GM21360 (cell line): ENCODE data around the gene KRABD2.
"Not testable (repeated sequence)": the region's sequence is repeated elsewhere in the genome, so short reads cannot be mapped to it uniquely, and the experiment has no call there.

Experiments
- ATAC-seq: cut with Tn5 transposase; IDR thresholded peaks from one replicate; pipeline ENCODE4 v1.9.1; 2021; ENCODE audit warnings: mild to moderate bottlenecking, moderate library complexity; ENCODE audit not compliant: unreplicated experiment

The KRABD2 gene

DNA sequence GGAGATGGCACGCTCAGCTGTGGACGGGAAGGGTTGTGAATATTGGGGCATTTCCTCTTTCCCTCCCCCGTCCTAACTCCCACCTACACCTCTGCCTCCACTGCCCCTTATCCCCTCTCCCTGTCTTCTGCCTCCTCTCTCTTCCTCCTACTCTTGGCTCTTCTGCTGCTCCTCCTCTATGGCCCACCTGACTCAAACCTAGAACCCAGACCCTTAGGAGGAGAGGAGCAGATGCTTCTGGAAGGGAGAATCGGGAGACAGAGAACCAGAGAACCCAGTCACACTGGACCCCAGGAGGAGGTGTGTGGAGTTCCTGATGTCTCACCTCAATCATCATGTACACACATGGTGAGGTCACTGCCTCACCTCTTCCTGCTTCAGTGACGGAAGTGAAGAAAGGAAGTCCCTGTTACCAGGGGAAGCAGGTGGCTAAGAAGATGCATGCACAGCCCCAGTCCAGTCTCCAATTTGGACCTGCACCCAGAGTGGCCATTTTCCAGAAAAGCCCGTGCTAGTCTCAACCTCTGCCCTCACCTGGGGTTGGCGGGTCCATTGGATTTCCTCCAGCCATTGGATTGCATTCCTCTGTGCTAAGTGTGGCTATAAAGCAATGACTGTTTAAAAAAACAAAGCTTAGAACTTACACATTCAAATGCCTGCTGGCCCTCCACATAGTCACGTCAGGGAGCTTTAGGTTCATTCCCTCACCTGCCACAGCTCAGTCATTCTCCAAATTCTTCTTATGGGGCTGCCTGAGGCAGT, 17.1 kb upstream of the KRABD2 start:
- ATAC-seq, result no peak

DNA sequence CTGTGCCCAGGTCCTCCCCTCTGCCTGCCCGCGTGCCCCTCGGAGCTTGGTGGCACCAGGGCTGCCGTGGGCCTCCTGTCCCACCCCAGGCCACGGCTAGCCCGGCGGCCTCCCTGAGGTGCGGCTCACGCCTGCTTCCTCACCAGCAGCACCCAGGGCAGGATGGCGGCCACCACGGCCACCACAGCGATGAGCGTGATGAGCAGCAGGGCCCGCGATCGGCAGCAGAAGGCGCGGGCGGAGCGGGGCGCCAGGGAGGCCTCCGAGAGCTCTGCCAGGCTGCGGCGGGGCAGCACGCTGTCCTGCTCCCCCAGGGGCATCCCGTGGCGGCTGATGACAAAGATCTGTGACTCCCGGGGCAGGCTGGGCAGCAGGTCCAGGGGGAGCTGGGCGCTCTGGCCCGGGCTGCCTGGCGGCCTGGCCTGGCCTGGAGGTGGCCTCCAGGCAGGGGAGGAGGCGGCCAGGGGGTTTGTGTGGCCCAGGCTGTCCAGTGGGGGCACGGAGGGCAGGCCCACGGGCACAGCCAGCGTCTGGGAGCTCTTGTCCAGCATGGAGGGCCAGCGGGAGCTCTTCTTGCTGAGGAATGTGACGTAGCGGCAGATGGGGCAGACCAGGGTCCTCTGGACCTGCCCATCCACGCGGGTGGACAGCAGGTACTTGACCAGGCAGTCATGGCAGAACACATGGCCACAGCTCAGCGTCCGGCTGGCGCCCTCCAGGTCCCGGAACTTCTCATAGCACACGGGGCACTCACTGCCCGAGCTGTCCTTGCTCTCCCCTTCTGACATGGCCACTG, 16.4 kb upstream of the KRABD2 start:
- ATAC-seq, result no peak

DNA sequence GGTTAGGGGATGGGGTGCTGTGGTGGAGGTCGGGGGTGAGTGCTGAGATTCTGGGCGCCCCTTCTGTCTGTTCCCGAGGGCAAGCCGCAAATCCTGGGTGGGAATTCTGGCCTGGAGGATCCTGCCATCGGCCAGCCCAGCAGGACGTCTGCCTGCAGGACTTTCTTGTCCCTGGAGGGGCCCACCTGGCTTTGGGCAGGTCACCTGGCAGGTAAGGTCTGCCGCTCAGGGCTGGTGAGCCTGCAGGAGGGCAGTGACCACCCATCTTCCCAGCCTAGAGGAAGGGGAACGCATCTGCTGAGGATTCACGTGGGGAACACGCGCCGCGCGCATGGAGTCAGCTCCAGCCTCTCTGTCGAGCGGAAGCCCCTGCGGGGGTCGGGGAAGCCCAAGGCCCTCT, 15.8 kb upstream of the KRABD2 start:
- no peak for ATAC-seq

DNA sequence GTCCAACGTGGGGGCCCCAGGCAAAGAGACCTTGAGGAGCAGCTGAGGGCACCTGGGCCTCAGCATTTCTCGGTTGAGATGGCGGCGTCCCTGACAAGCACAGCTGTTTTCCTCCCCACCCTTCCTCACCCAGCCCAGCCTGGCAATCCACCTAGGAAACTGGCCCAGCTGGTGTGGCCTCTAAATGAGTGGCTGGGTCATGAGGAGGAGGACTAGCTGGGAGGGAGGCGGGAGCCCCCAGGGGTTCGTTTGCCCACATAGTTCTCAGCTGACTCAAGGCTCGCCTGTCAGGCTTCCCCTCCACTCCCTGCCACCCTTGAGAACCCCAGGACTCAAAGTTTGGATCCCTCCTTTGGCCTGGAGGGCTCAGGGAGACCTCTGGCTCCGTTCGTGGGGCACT, 15.2 kb upstream of the KRABD2 start:
- no peak for ATAC-seq

- ATAC-seq, result no peak
These were observed 11.6 kb upstream of the KRABD2 start for GRCh38 chr17:8387914-8388651.

- no peak for ATAC-seq
These were observed 10.3 kb upstream of the KRABD2 start for GRCh38 chr17:8386841-8387240.

DNA sequence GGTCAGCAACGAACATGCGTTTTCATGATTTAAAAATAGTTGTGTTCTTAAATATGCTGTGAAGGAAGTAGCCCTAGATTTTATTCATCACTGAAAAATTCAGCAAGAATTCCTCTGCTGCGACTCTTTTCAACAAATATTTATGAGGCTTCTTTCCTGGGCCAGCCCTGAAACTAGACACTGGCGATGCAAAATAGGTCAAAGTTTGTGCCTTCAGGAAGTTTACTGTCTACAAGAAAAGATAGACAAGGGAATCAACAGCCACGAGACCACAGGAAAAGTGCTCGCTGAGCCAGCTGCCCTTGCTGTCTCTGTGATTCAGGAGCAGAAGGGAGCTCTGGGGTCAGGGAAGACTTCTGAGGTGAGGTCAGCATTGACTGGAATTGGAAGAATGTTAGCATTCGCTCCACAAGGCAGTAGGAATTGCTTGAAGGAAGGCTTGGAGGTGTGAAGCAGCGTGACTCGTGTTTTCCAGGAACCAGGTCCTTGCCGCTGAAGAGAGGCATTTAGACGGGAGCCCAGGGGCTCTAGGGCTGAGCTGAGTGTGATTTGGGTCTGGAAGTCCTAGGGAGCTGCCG, 8.4 kb upstream of the KRABD2 start:
- no peak for ATAC-seq

DNA sequence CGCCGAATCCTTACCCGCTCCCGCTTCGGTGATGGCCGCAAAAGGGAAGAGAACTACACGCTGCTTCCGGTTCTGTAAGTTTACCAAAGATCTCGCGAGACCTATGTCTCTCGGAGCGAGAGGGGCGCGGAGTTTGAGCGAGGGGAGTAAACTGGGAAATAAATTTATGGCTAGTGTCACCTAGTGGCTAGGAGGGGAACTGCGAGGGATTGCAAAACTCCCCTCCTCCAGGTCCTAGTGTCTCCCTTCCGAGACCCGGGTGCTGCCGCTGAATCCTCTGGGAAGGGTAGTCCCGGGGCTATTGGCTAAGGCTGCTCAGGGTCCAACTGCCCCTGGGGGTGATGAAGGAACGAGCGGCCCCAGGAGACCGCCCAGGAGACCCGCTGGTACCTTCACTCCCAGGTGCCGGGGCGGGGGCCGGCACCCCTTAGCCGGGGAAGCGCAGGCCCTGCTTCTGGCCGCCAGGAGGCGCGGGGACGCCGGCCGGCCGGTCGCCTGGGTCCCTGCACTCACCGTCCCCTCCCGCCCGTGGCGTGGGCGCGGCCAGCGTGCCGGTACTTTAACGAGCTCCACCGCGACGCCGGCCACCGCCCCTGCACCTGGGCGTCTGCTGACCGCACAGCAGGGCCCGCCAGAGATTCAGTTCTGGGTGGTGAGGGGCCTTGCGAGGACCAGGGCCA, 6.8 kb upstream of the KRABD2 start, which contains the start of gene RPL26:
Gene RPL26, minus strand, starts transcription at position 51 of the 680 bp plus-strand sequence. CDS start 883 bp downstream, outside the sequence.
- ATAC-seq, result peak; percentile 89

GRCh38 chr17:8382880-8383142, 6.3 kb upstream of the KRABD2 start:
- ATAC-seq, result no peak

DNA sequence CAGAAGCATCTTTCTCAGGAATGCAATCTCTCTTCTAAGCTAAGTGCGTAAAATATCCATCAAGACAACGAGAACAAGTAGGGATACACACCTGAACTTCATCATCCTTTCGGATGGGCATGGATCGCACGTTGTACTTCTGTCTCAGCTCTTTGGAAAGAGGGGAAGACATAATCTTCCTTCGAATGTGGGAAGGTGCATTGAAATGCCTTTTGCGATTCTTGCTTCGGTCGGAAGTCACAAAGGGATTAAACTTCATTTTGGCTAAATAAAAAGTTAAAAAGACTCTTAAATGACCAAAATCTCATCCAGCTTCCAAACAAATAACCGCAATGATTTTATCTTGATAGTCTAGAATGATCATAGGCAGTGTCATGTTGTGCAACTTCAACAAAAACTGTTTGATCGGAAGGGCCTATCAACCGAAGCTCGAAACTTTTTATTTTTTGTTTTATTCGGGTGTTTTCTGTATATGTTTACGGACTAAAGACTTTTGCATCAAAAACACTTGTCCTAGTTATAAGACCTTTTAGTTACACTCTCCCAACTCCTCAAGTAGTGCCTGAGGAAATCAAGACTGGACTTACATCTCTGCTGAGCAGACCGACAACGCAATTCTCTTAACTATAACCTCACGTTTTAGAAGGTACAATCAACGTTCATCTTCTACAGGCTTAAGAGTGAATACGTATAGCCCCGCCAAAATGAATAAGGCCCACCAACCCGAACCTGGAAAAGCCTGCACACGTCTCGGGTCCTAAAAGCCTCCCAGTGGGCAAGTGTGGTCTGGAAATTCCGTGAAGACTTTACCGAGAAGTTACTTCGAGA, 5.8 kb upstream of the KRABD2 start:
- no peak for ATAC-seq

DNA sequence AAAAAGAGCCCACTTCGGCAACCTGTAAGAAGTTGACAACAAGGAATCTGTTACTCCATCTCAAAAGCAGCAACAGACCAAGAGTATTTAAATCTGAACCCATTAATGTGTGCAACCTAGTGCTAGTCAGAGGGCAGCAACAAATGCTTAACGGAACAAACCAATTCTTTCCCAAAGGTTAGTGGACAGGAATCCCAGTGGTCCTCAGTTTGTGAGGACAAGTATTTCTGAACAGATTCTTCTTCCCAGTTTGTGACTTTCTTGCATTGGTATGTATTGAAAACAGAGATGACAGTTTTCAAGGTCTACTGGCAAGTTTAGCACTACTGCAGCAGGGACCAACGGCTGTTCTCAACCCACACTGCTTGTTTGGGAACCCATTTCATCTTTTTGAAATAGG, 3.5 kb upstream of the KRABD2 start:
- ATAC-seq, result no peak

GRCh38 chr17:8378117-8378516, 1.6 kb upstream of the KRABD2 start:
- ATAC-seq, result not testable (repeated sequence)

- no peak for ATAC-seq
These were observed 918 bp upstream of the KRABD2 start for GRCh38 chr17:8377422-8377821.

- ATAC-seq, result no peak
These were observed 705 bp downstream of the KRABD2 start for GRCh38 chr17:8375738-8376259.

DNA sequence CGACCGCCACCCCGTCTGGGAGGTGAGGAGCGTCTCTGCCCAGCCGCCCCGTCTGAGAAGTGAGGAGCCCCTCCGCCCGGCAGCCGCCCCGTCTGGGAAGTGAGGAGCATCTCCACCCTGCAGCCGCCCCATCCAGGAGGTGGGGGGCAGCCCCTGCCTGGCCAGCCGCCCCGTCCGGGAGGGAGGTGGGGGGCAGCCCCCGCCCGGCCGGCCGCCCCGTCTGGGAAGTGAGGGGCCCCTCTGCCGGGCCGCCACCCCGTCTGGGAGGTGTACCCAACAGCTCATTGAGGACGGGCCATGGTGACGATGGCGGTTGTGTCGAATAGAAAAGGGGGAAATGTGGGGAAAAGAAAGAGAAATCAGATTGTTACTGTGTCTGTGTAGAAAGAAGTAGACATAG, 2.6 kb downstream of the KRABD2 start:
- ATAC-seq, result not testable (repeated sequence)

GRCh38 chr17:8372422-8372821, 4.1 kb downstream of the KRABD2 start:
- no peak for ATAC-seq

- no peak for ATAC-seq
These were observed 4.7 kb downstream of the KRABD2 start for GRCh38 chr17:8371786-8372185.

DNA sequence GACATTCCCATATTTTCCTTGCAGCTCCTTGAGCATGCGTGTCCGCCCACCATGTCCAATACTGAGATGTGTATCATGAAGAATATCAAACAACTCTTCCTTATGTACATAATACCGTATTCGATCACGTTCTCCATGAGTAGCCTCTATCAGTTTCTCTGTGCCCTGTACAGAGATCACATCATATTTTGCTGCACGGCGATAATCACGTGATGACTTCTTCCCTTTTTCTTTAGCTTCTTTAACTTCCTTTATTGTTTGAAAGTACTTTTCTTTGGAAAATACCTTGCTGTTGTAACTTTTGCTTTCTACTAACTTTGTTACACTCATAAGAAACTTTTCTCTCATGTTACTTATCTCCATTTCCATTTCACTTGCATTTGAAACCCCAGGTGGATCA, 6.6 kb downstream of the KRABD2 start:
- no peak for ATAC-seq

GRCh38 chr17:8368193-8368592, 8.3 kb downstream of the KRABD2 start:
- ATAC-seq, result no peak

DNA sequence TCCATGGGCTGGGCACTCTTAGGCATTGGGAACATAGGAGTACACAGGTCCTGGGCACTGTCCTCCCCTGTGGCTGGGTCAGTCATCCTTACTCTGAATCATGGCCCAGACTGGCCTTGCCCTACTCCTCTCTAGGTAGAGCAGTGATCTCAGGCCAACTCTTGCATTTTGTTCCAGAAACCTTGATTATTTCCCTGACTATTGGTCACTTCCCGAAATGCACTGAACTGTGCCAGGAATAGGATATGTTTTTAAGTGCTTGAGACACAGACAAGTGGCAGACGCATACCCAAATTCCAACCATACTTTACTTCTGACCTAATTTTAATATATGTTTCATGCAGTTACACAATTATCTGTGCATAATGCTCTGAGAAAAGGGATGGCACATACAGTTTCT, 10.3 kb downstream of the KRABD2 start:
- no peak for ATAC-seq
